C4-2B (cell line): ENCODE data around the gene ZDHHC13.

Source experiments
- H3K27ac ChIP-seq: fragments of 450-650 bp; 2 replicates; pipeline ENCODE4 v1.5.1; 2017
- CTCF ChIP-seq: fragments of 450-650 bp; conservative IDR thresholded peaks from 2 replicates; pipeline ENCODE4 v1.5.1; 2017; ENCODE audit warnings: mild to moderate bottlenecking
- ZFX ChIP-seq: fragments of 450-650 bp; IDR thresholded peaks from 2 replicates; pipeline ENCODE4 v1.6.1; 2017

Gene ZDHHC13

GRCh38 chr11:19173004-19173689 lies 56.2 kb downstream of the ZDHHC13 start:
- TF ChIP-seq ZFX (no peak), CTCF (no peak)
- no peak overlapping the region for H3K27ac ChIP-seq

GRCh38 chr11:19173964-19174638 lies 57.1 kb downstream of the ZDHHC13 start:
- TF ChIP-seq ZFX: no peak
- TF ChIP-seq CTCF: no peak
- H3K27ac ChIP-seq: no peak overlapping the region

GRCh38 chr11:19176629-19177186 lies 59.7 kb downstream of the ZDHHC13 start:
- TF ChIP-seq ZFX: no peak
- TF ChIP-seq CTCF: no peak

GRCh38 chr11:19181531-19182261 lies 64.7 kb downstream of the ZDHHC13 start:
- TF ChIP-seq ZFX (no peak), CTCF (no peak)
- H3K27ac ChIP-seq: no peak overlapping the region

More at GRCh38 chr11:19176629-19177186, 59.7 kb downstream of the ZDHHC13 start:
- no peak overlapping the region for H3K27ac ChIP-seq

- H3K27ac ChIP-seq: no peak overlapping the region
- TF ChIP-seq CTCF (no peak), ZFX (no peak)
Measured at GRCh38 chr11:19183646-19184045, 66.7 kb downstream of the ZDHHC13 start.

- TF ChIP-seq CTCF (no peak), ZFX (no peak)
- H3K27ac ChIP-seq: no peak overlapping the region
Measured at GRCh38 chr11:19185036-19185435, 68.1 kb downstream of the ZDHHC13 start.
